ENCODE measurements around the gene SBF1.

The SBF1 gene

GRCh38 chr22:50396751-50397370 is 78.0 kb downstream of the SBF1 start:
- no peak for DNase-seq

Measured in kidney glomerular epithelial cell (primary cell).